H1 (cell line): Measurements from ENCODE around the gene DAB2IP. TPM values are rescaled to one million over a fixed set of nuclear protein-coding genes. Genes with fewer than 3 reads are reported as not detected.

Experiments
- CTCF ChIA-PET: fragments of 300-600 bp; sonication (Branson Sonifier 250); formaldehyde crosslinking; loops from one replicate; lab custom pipeline; 2021; ENCODE audit not compliant: partially characterized antibody; lab: Charles Lee
- POLR2A ChIA-PET: fragments of 300-600 bp; sonication (Branson Sonifier 250); formaldehyde crosslinking; loops from one replicate; lab custom pipeline; 2021; ENCODE audit warnings: inconsistent platforms; ENCODE audit not compliant: partially characterized antibody; lab: Charles Lee
- DNase-seq, 2 experiments: peaks; one replicate each; pipeline versions ENCODE4 v3.0.0 to v3.0.0-alpha.2; 2010 to 2022; ENCODE audit warnings: low spot score in 2 of 2, low read depth in 1 of 2, mixed read lengths in 1 of 2
- FAIRE-seq: peaks from 2 replicates; lab custom pipeline; 2011; peaks lifted over from hg19 to GRCh38; lab: Jason Lieb, UNC
- H2AFZ ChIP-seq: 2 replicates; pipeline ENCODE4 v1.8.1; 2012; ENCODE audit warnings: low read length, inconsistent platforms
- H2AK5ac ChIP-seq: 2 replicates; pipeline ENCODE4 v1.6.1; 2013; ENCODE audit warnings: low read depth, low read length
- H2BK120ac ChIP-seq: replicated peaks from 2 replicates; pipeline ENCODE3; 2013; ENCODE audit warnings: low read depth, low read length, inconsistent platforms
- H2BK12ac ChIP-seq: 2 replicates; pipeline ENCODE4 v1.6.1; 2013; ENCODE audit warnings: low read depth, low read length
- H2BK15ac ChIP-seq: 2 replicates; pipeline ENCODE4 v1.6.1; 2013; ENCODE audit warnings: low read length
- H2BK20ac ChIP-seq: 2 replicates; pipeline ENCODE4 v1.6.1; 2013; ENCODE audit warnings: low read length
- H2BK5ac ChIP-seq: 2 replicates; pipeline ENCODE4 v1.6.1; 2013; ENCODE audit warnings: low read depth, low read length
- H3K14ac ChIP-seq: 2 replicates; pipeline ENCODE4 v1.6.1; 2013; ENCODE audit warnings: inconsistent platforms; ENCODE audit not compliant: insufficient read length
- H3K18ac ChIP-seq: 2 replicates; pipeline ENCODE4 v1.6.1; 2013; ENCODE audit warnings: low read length; ENCODE audit errors: extremely low read depth
- H3K23ac ChIP-seq: 2 replicates; pipeline ENCODE4 v1.6.1; 2013; ENCODE audit warnings: inconsistent platforms; ENCODE audit not compliant: insufficient read length
- H3K23me2 ChIP-seq: 2 replicates; pipeline ENCODE4 v1.6.1; 2013; ENCODE audit warnings: low read depth, low read length
- H3K27ac ChIP-seq: 2 replicates; pipeline ENCODE4 v1.6.1; 2011; ENCODE audit warnings: low read depth, low read length, inconsistent platforms
- H3K27me3 ChIP-seq, 4 experiments: replicated peaks in 1 of 4; 1 replicate in 1 of 4; 2 replicates in 3 of 4; pipeline versions ENCODE4 v1.6.1 to v1.8.1; 2011 to 2013; ENCODE audit warnings: low read length in 3 of 4, mild to moderate bottlenecking in 3 of 4, inconsistent platforms in 2 of 4, mixed read lengths in 2 of 4, moderate library complexity in 1 of 4; ENCODE audit not compliant: control insufficient read depth in 3 of 4, insufficient read depth in 3 of 4; ENCODE audit errors: extremely low read depth in 1 of 4
- H3K36me3 ChIP-seq, 4 experiments: 2 replicates each; pipeline versions ENCODE4 v1.6.1 to v1.8.1; 2011 to 2013; ENCODE audit warnings: mild to moderate bottlenecking in 4 of 4, low read length in 3 of 4, moderate library complexity in 2 of 4, control low read depth in 1 of 4, inconsistent platforms in 1 of 4; ENCODE audit not compliant: insufficient read depth in 4 of 4, control insufficient read depth in 2 of 4
- H3K4ac ChIP-seq: replicated peaks from 2 replicates; pipeline ENCODE3; 2013; ENCODE audit warnings: low read length, low read depth, mixed read lengths, inconsistent platforms; ENCODE audit not compliant: insufficient read length
- H3K4me1 ChIP-seq, 4 experiments: replicated peaks in 1 of 4; 1 replicate in 1 of 4; 2 replicates in 3 of 4; pipeline versions ENCODE4 v1.6.1 to v1.8.1; 2011 to 2013; ENCODE audit warnings: low read length in 3 of 4, inconsistent platforms in 2 of 4, mixed read lengths in 1 of 4; ENCODE audit not compliant: insufficient read depth in 4 of 4, control insufficient read depth in 3 of 4
- H3K4me2 ChIP-seq, 2 experiments: 2 replicates each; pipeline versions ENCODE4 v1.6.1 to v1.8.1; 2011 to 2013; ENCODE audit warnings: low read depth in 2 of 2, low read length in 2 of 2, control low read depth in 1 of 2, inconsistent platforms in 1 of 2, mild to moderate bottlenecking in 1 of 2; ENCODE audit not compliant: insufficient read depth in 1 of 2
- H3K4me3 ChIP-seq, 4 experiments: fragments of 200-600, 300-600 bp in 1 of 4; sonication (generic), shearing (Covaris generic), sonication (Bioruptor Twin) in 1 of 4; 2 replicates each; pipeline versions ENCODE4 v1.5.1 to v1.8.1; 2011 to 2016; ENCODE audit warnings: low read length in 4 of 4, low read depth in 3 of 4, control low read depth in 2 of 4, inconsistent platforms in 2 of 4, mild to moderate bottlenecking in 2 of 4, mixed read lengths in 1 of 4, moderate library complexity in 1 of 4; ENCODE audit not compliant: insufficient read depth in 2 of 4; ENCODE audit errors: extremely low read depth in 1 of 4
- H3K56ac ChIP-seq: replicated peaks from 2 replicates; pipeline ENCODE3; 2013; ENCODE audit warnings: low read depth, mild to moderate bottlenecking, mixed read lengths, low read length, inconsistent platforms; ENCODE audit not compliant: insufficient read length
- H3K79me1 ChIP-seq: 2 replicates; pipeline ENCODE4 v1.6.1; 2013; ENCODE audit warnings: low read depth, low read length, control low read depth
- H3K79me2 ChIP-seq, 2 experiments: 2 replicates each; pipeline versions ENCODE4 v1.6.1 to v1.8.1; 2012 to 2013; ENCODE audit warnings: low read length in 2 of 2, mild to moderate bottlenecking in 2 of 2, inconsistent platforms in 1 of 2; ENCODE audit not compliant: insufficient read depth in 2 of 2, control insufficient read depth in 1 of 2
- H3K9ac ChIP-seq, 4 experiments: replicated peaks in 1 of 4; 1 replicate in 1 of 4; 2 replicates in 3 of 4; pipeline versions ENCODE4 v1.6.1 to v1.8.1; 2011 to 2013; ENCODE audit warnings: low read depth in 3 of 4, low read length in 3 of 4, control low read depth in 2 of 4, mild to moderate bottlenecking in 2 of 4, moderate library complexity in 2 of 4, inconsistent platforms in 1 of 4; ENCODE audit errors: extremely low read depth in 1 of 4
- H3K9me3 ChIP-seq, 2 experiments: 2 replicates each; pipeline versions ENCODE4 v1.6.1 to v1.8.1; 2012 to 2013; ENCODE audit warnings: mild to moderate bottlenecking in 2 of 2, moderate library complexity in 2 of 2, control low read depth in 1 of 2, inconsistent platforms in 1 of 2, low read depth in 1 of 2, low read length in 1 of 2, mixed read lengths in 1 of 2; ENCODE audit not compliant: insufficient read depth in 2 of 2
- H4K20me1 ChIP-seq, 2 experiments: replicated peaks in 1 of 2; 2 replicates each; pipeline versions ENCODE3 to v1.8.1; 2011 to 2013; ENCODE audit warnings: inconsistent platforms in 2 of 2, low read length in 2 of 2, mild to moderate bottlenecking in 1 of 2; ENCODE audit not compliant: insufficient read depth in 2 of 2, control insufficient read depth in 1 of 2
- H4K5ac ChIP-seq: 2 replicates; pipeline ENCODE4 v1.6.1; 2013; ENCODE audit warnings: low read length, low read depth, mixed read lengths, inconsistent platforms; ENCODE audit not compliant: insufficient read length
- H4K8ac ChIP-seq: 2 replicates; pipeline ENCODE4 v1.8.0; 2013; ENCODE audit warnings: mild to moderate bottlenecking, moderate library complexity, low read length, inconsistent platforms; ENCODE audit not compliant: insufficient read depth; ENCODE audit errors: extremely low read depth
- H4K91ac ChIP-seq: replicated peaks from 2 replicates; pipeline ENCODE3; 2013; ENCODE audit warnings: low read length, mixed read lengths, inconsistent platforms; ENCODE audit not compliant: insufficient read length
- ASH2L ChIP-seq: fragments of 200-600, 300-600 bp; sonication (generic); IDR thresholded peaks from one replicate; pipeline ENCODE4 v1.7.1; 2017; ENCODE audit warnings: low read length
- JUND ChIP-seq: IDR thresholded peaks from 2 replicates; pipeline ENCODE4 v1.6.1; 2011; ENCODE audit warnings: mild to moderate bottlenecking, improper control_type of control experiment, low read length
- PHF8 ChIP-seq: fragments of 200-600 bp; sonication (generic); conservative IDR thresholded peaks from 2 replicates; pipeline ENCODE4 v1.7.1; 2012; ENCODE audit warnings: low read depth, mild to moderate bottlenecking, inconsistent platforms, low read length, moderate library complexity
- TAF7 ChIP-seq: optimal IDR thresholded peaks from 2 replicates; pipeline ENCODE3; 2011; ENCODE audit warnings: low read depth, mild to moderate bottlenecking, inconsistent platforms, low read length, moderate library complexity, borderline replicate concordance
- WGBS, 2 experiments: shearing (Covaris generic) in 1 of 2; methylation state at CpG; one replicate each; pipeline versions ENCODE4 v1.1.6 to v1.1.7; 2013 to 2015; ENCODE audit warnings: low lambda C conversion rate in 2 of 2, mixed read lengths in 2 of 2, inconsistent platforms in 1 of 2, low coverage in 1 of 2, missing lambda C conversion rate in 1 of 2; ENCODE audit not compliant: insufficient replicate concordance in 2 of 2, insufficient coverage in 1 of 2, insufficient read length in 1 of 2; ENCODE audit errors: extremely low coverage in 1 of 2, missing lambda C conversion rate in 1 of 2; 5-methylcytosine and 5-hydroxymethylcytosine counted together
- polyA plus RNA-seq, 7 experiments: library from polyadenylated mRNA; depleted of rRNA in 3 of 7; stranded (reverse) in 5 of 7; unstranded in 2 of 7; fragments of >200 nt in 5 of 7; fragments of 200-250 nt in 2 of 7; gene quantifications; 1 replicate in 5 of 7; 2 replicates in 1 of 7; 4 replicates in 1 of 7; pipeline versions ENCODE4 v1.2.1 to v1.2.3, GENCODE V29; 2011 to 2013; ENCODE audit warnings: missing spikeins in 2 of 7, mixed read lengths in 2 of 7
- total RNA-seq: library from RNA; stranded (reverse); fragmentation: NEBNext Ultra II Directional; extraction: Animal tissue kit (Norgen Biotek cat#: 25700); gene quantifications from 2 replicates; pipeline ENCODE4 v1.2.1, GENCODE V29; 2021

Gene DAB2IP
- total and polyA plus RNA-seq, 2 of the 8 experiments (the other 6 are each of a cell fraction or from before 2014, with no cell fraction given) = 19.7 to 39.5 TPM

GRCh38 chr9:121778252-121779225 is 127.1 kb downstream of the DAB2IP start:
- Histone ChIP-seq H3K4me2 (no peak overlapping the region), H4K5ac (no peak overlapping the region), H4K20me1 (peaks cover 0 to 6% of the 10 kb centered on the region in 2 experiments), H3K4me3 (no peak overlapping the region), H3K23ac (no peak overlapping the region), H3K9me3 (no peaks in the 10 kb centered on the region), H3K79me1 (no peaks in the 10 kb centered on the region), H3K14ac (no peak overlapping the region), H2AFZ (no peak overlapping the region), H4K8ac (no peak overlapping the region), H3K9ac (no peak overlapping the region), H4K91ac (no peak overlapping the region), H3K4me1 (peaks cover 0 to 6% (median 3%) of the 10 kb centered on the region in 4 experiments; a peak in 4 of 7 replicates), H2BK20ac (no peak overlapping the region), H2BK120ac (no peak overlapping the region)
- no peak for TF ChIP-seq JUND
- TF ChIP-seq TAF7 = no peak
- no peak for TF ChIP-seq PHF8
- TF ChIP-seq ASH2L = no peak
- TF ChIP-seq, all 59 proteins: peak for 0
- H2BK15ac ChIP-seq = no peak overlapping the region
- H3K27me3 ChIP-seq = no peaks in the 10 kb centered on the region
- FAIRE-seq (no peak), DNase-seq (no peak)
- no peak overlapping the region for H3K18ac ChIP-seq
- H3K79me2 ChIP-seq = no peaks in the 10 kb centered on the region; a peak in 1 of 4 replicates
- H3K23me2 ChIP-seq = 0 out of 2 replicates have a peak, but pooled peaks cover 2% of the 10 kb centered on the region
- WGBS, 2 experiments = 87% methylated on average over 4 of the region's 4 CpGs; no CpG with 5 or more reads in 1 of the 2 experiments
- no peak overlapping the region for H3K27ac ChIP-seq
- CTCF ChIA-PET = interaction anchor here (0.6 to 1.1 kb wide), 2 partner anchors 13 to 69 kb away, joined by 3 read pairs; no protein-coding TSS in a partner anchor
- H3K36me3 ChIP-seq = peaks cover 2 to 24% (median 20%) of the 10 kb centered on the region in 4 experiments; a peak in 7 of 8 replicates
- POLR2A ChIA-PET = no interaction called here
- H2BK5ac ChIP-seq = no peak overlapping the region
- no peak overlapping the region for H2AK5ac ChIP-seq
- no peak overlapping the region for H3K4ac ChIP-seq
- no peak overlapping the region for H2BK12ac ChIP-seq
- no peak overlapping the region for H3K56ac ChIP-seq
